IgD-negative memory B cell (primary cell): ENCODE measurements around the gene ST13. TPM values are rescaled to one million over a fixed set of nuclear protein-coding genes. Genes with fewer than 3 reads are reported as not detected.
"Not testable (repeated sequence)": the region's sequence is repeated elsewhere in the genome, so short reads cannot be mapped to it uniquely, and the experiment has no call there.

Experiments
- H3K27ac Mint-ChIP-seq, 3 donors: one replicate each; pipeline ENCODE4 v1.8.0; 2020 to 2022; ENCODE audit warnings: mild to moderate bottlenecking in 3 of 3, mixed read lengths in 3 of 3, moderate library complexity in 1 of 3
- H3K27me3 Mint-ChIP-seq: one replicate; pipeline ENCODE4 v1.8.0; 2021; ENCODE audit warnings: mixed read lengths
- H3K36me3 Mint-ChIP-seq: one replicate; pipeline ENCODE4 v1.8.0; 2020; ENCODE audit warnings: mild to moderate bottlenecking, mixed read lengths
- H3K4me1 Mint-ChIP-seq, 3 donors: one replicate each; pipeline ENCODE4 v1.8.0; 2020 to 2022; ENCODE audit warnings: mixed read lengths in 3 of 3, mild to moderate bottlenecking in 1 of 3
- H3K4me3 Mint-ChIP-seq, 4 donors: one replicate each; pipeline ENCODE4 v1.8.0; 2020 to 2022; ENCODE audit warnings: mild to moderate bottlenecking in 4 of 4, mixed read lengths in 4 of 4, moderate library complexity in 3 of 4
- H3K9me3 Mint-ChIP-seq, 3 donors: one replicate each; pipeline ENCODE4 v1.8.0; 2020 to 2021; ENCODE audit warnings: mixed read lengths in 3 of 3, mild to moderate bottlenecking in 1 of 3
- polyA plus RNA-seq: library from polyadenylated mRNA; unstranded; fragments of 300-500 nt; fragmentation: Illumina TruSeq; gene quantifications from one replicate; pipeline ENCODE4 v1.2.3, GENCODE V29; 2021

ST13 gene
- polyA plus RNA-seq, 1 donor from 2014 or later, result 211 TPM

DNA sequence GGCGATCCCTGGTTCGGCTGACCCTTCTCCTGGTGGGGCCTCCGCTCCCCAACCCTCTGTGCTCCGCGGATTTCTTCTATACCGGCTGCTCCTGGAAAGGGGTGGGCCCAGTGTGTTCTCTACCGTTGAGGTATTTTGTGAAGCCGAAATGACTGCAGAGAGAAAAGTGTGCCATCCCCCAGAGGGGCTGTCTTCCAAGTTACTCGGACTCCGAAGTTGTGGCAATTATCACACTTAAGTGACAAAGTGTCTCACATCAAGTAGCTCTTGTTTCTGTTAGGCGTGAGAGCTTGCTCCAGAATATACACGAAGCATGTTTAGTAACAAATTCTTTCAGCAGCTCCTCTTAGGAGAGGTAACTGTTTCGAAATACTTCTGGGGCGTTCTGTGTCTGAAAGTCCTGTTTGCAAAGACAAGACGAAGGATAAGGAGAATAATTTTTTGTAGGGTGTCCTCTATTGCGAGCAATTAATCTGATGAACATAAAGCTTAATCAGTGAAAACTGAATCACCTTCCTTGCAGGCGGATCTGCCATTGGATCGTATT lies 943 bp upstream of the ST13 start:
- Mint-ChIP-seq H3K9me3 (no peaks in the 10 kb centered on the region), H3K27me3 (no peaks in the 10 kb centered on the region), H3K4me1 (peaks cover 22 to 39% (median 31%) of the 10 kb centered on the region in 3 donors), H3K27ac (peak overlapping the region; percentile 96 to 100 (median 100)), H3K36me3 (peaks cover 3% of the 10 kb centered on the region), H3K4me3 (peak overlapping the region; percentile 96 to 99 (median 98))

DNA sequence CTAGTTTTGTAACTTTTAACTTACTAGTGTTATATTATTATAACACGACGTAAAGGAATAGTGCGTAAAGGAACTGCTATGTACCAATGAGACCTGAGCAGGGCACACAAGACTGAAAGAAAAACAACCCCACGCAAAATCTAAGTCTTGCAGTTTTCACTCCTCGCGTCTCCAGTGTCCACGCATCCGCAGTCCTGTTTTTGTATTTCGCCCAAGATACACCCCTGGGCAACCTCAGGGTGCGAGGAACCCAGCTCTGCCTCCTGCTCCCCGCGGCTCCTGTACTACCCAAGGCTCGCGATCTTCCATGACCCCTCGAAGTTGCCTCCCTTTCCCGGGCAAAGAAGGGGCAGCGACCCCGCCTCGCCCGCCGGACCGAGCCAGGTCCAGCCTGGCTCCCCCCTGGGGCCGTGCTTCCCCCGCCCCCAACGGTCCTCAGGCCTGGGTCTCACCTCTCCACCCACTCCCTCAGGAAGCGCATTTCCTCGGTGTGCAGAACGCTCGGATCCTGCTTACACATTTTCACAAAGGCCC lies 393 bp downstream of the ST13 start:
- Mint-ChIP-seq H3K27me3 (no peaks in the 10 kb centered on the region), H3K4me1 (peaks cover 28 to 42% (median 41%) of the 10 kb centered on the region in 3 donors), H3K4me3 (peak overlapping the region; percentile 96 to 99 (median 98)), H3K9me3 (no peaks in the 10 kb centered on the region), H3K27ac (peak overlapping the region; percentile 96 to 100 (median 100)), H3K36me3 (no peaks in the 10 kb centered on the region)

DNA sequence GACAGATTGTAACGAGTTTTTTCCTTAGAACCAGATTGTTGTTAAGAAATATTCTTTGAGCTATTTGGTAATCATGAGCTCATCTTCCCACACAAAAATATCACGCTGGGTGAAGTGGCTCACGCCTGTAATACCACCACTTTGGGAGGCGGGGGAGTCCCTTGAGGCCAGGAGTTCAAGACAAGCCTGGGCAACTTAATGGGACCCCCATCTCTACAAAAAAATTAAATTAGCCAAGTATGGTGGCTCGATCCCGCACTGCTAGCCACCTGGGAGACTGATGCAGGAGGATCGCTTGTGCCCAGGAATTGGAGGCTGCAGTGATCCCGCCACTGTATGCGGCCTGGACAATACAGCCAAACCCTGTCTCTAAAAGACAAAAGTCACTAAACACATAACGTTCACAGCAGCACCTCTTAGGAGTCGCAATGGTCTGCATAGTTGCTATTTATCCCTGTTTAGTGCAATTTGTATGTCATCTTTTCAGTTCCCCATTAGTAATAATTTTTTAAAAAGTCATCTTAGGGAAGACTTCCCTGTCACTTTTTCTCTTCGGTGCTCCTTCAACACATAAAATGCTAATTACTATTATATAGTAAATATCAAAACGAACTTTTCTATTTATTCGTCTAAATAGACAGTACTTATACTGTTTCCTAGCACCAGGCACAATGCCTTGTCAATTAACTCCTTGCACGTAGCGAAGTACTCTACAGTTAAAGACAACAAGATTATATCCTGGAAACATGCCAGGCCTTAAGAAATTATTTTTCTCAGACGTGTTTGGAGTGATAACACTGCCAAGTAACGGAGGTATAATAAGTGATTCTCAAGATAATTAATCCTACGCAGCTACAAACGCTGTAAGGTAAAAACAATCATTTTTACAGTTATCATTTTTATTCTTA lies 1.1 kb downstream of the ST13 start:
- H3K36me3 Mint-ChIP-seq, result no peaks in the 10 kb centered on the region
- H3K27me3 Mint-ChIP-seq, result no peaks in the 10 kb centered on the region
- H3K4me1 Mint-ChIP-seq, result peaks cover 25 to 43% (median 41%) of the 10 kb centered on the region in 3 donors
- H3K9me3 Mint-ChIP-seq, result no peaks in the 10 kb centered on the region
- H3K4me3 Mint-ChIP-seq, result peak overlapping the region; percentile 96 to 99 (median 98)
- peak overlapping the region; percentile 53 to 100 (median 96) for H3K27ac Mint-ChIP-seq

DNA sequence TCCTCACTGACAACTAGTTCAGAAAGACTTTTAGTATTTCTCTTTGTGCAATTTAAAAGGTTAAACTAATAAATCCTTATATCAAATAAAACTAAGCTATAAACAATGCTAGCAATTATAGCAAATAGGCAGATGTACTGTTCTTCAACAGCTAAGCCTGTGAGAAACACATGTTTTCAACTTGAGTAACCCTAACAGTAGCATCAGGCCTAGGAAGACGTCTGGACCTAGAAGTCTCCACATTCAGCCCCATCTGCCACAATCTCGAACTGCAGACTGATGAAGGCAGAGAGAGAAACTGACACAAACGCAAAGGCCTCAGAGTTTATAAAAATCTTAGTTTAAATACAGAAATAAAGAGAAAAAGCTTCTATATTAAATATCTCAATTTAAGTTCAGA lies 2.5 kb downstream of the ST13 start:
- Mint-ChIP-seq H3K4me3 (peak overlapping the region in 2 of 4 donors; percentile 69 to 96), H3K4me1 (peaks cover 27 to 43% (median 41%) of the 10 kb centered on the region in 3 donors), H3K27ac (peak overlapping the region in 2 of 3 donors; percentile 32 to 96), H3K36me3 (no peaks in the 10 kb centered on the region), H3K9me3 (no peaks in the 10 kb centered on the region), H3K27me3 (no peaks in the 10 kb centered on the region)

DNA sequence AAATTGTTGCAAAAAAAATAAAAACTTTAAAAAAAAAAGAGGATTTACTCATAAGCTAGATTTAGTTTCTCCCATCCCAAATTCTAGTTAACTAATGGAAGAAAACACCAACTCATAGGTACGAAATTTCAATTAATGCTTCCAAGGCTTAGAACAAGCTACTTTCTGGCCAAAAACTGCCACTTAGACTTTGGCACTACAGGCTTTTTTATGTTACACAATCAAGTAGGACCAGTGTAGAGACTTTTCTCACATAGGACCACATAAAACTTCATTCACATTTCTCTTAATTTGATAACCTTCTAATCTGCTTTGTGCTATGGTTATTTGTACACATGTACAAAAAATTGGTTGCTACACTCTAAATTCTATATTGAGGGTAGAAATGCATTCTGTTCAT lies 3.1 kb downstream of the ST13 start:
- Mint-ChIP-seq H3K4me3 (peak overlapping the region in 1 of 4 donors; percentile 96), H3K4me1 (peaks cover 27 to 43% (median 39%) of the 10 kb centered on the region in 3 donors), H3K27me3 (no peaks in the 10 kb centered on the region), H3K27ac (peak overlapping the region in 2 of 3 donors; percentile 32 to 96), H3K36me3 (no peaks in the 10 kb centered on the region), H3K9me3 (no peaks in the 10 kb centered on the region)

DNA sequence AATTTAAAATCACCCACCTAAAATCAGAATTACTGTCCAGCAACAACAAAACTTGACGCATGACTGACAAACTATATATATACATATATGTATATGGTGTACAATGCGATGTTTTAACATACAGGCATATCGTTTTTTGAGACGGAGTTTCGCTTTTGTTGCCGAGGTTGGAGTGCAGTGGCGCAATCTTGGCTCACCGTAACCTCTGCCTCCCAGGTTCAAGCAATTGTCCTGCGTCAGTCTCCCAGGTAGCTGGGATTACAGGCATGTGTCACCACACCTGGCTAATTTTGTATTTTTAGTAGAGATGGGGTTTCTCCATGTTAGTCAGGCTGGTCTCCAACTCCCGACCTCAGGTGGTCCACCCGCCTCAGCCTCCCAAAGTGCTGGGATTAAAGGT lies 10.6 kb downstream of the ST13 start:
- not testable (repeated sequence) for H3K4me3 Mint-ChIP-seq, H3K27me3 Mint-ChIP-seq, H3K9me3 Mint-ChIP-seq, H3K36me3 Mint-ChIP-seq, H3K4me1 Mint-ChIP-seq, H3K27ac Mint-ChIP-seq

DNA sequence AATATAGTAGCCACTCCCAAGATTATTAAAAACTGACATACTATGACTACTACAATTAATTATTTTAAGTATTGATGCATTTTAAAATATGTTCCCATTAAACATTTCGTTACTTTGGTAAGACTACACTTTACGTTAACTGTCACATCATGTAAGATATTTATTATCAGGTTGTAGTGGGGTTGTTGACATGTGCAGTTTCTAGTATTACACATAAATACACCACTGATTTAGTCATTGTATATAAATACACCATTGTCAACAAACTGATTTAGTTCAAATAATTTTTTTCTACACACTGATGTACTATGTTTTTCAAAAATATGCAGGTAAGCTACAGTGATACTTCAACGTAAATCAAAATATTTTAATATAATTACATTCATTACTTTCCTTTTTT lies 11.5 kb downstream of the ST13 start:
- no peaks in the 10 kb centered on the region for H3K27me3 Mint-ChIP-seq
- no peak overlapping the region for H3K4me3 Mint-ChIP-seq
- H3K4me1 Mint-ChIP-seq, result peaks cover 0 to 7% (median 6%) of the 10 kb centered on the region in 3 donors
- H3K27ac Mint-ChIP-seq, result no peak overlapping the region
- H3K9me3 Mint-ChIP-seq, result no peaks in the 10 kb centered on the region
- H3K36me3 Mint-ChIP-seq, result peaks cover 7% of the 10 kb centered on the region

DNA sequence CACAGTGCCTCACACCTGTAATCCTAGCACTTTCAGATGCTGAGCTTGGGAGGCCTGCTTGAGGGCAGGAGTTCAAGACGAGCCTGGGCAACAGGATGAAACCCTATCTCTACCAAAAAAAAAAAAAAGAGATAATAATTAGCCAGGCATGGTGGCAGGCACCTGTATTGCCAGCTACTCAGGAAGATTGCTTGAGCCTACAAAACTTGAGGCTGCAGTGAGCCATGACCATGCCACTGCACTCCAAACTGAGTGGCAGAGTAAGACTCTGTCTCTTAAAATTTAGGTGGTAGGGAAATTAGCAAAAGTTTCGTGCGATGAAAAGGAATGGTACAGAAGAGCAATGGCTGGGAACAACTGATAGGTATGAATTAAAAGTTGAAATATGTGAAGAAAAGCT lies 18.0 kb downstream of the ST13 start:
- H3K27me3 Mint-ChIP-seq, result no peaks in the 10 kb centered on the region
- H3K27ac Mint-ChIP-seq, result no peak overlapping the region
- H3K4me3 Mint-ChIP-seq, result no peak overlapping the region
- H3K4me1 Mint-ChIP-seq, result peaks cover 0 to 6% (median 5%) of the 10 kb centered on the region in 3 donors
- peaks cover 4% of the 10 kb centered on the region for H3K36me3 Mint-ChIP-seq
- no peaks in the 10 kb centered on the region for H3K9me3 Mint-ChIP-seq

DNA sequence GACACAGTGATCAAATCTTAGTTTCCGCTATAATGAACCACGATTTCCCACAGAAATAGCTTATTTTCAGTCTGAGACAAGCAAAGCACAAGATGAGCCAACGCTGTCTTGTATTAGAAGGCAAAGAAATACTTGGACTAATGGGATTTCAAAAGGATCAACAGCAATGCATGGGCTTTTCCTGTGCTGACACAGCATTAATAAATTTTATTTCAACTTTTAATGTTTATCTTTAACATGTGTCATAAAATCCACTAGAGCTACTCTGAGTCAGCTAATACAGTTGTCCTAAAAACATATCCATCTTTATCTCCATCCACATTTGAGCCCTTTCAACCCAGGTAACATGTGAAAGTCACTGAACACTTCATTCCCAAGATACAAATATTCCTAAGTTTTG lies 21.8 kb downstream of the ST13 start:
- H3K36me3 Mint-ChIP-seq, result peaks cover 2% of the 10 kb centered on the region
- H3K27me3 Mint-ChIP-seq, result no peaks in the 10 kb centered on the region
- H3K4me3 Mint-ChIP-seq, result no peak overlapping the region
- no peaks in the 10 kb centered on the region for H3K9me3 Mint-ChIP-seq
- H3K27ac Mint-ChIP-seq, result no peak overlapping the region
- H3K4me1 Mint-ChIP-seq, result peaks cover 0 to 2% (median 0%) of the 10 kb centered on the region in 3 donors

DNA sequence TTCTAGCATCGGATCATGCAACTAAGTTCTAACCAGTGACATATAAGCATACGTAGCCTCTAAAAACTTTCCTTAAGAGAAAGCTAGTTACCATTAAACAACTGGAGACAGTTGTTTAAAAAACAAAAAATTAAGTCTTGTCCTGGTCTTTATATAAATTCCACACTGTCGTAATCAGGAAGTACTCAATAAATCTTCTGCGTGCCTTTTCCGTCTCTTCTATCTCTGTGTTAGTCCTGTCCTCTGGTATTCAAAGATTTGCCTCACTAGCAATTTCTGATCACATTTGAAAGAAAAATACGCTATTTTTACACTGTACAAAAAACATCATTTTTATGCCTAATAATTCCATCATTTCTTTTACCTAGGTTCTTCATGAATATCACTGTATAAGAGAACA lies 27.3 kb downstream of the ST13 start:
- Mint-ChIP-seq H3K9me3 (no peaks in the 10 kb centered on the region), H3K36me3 (peaks cover 3% of the 10 kb centered on the region), H3K4me3 (no peak overlapping the region), H3K27me3 (no peaks in the 10 kb centered on the region), H3K4me1 (no peaks in the 10 kb centered on the region), H3K27ac (no peak overlapping the region)

DNA sequence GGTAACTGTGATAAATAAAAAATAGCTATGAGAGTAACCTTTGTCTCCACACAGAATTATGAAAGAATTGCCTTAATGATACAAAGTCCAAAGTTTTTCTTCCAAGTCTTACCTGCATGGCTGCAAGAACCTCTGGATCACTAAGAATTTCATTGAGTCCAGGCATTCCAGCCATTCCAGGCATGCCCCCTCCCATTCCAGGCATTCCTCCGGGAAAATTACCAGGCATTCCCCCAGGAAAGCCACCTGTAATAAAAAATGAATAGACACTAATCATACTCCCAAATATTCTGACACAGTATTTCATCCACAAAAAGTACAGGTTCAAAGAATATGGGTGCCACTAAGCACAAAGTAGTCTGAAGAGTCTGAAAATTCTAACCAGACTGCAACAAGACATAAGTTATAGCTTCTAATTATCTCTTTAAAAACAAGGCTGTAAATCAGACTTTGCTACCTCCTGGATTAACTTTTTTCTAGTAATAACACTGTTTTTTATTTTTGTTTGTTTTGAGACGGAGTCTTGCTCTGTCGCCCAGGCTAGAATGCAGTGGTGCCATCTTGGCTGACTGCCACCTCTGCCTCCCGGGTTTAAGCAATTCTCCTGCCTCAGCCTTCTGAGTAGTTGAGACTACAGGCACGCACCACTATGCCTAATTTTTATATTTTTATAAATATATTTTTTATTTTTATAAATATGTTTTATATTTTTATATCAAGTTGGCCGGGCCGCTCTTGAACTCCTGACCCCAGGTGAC lies 29.3 kb downstream of the ST13 start:
- Mint-ChIP-seq H3K4me1 (peaks cover 0 to 3% (median 0%) of the 10 kb centered on the region in 3 donors), H3K27me3 (no peaks in the 10 kb centered on the region), H3K36me3 (peaks cover 2% of the 10 kb centered on the region), H3K9me3 (no peaks in the 10 kb centered on the region), H3K27ac (no peak overlapping the region), H3K4me3 (no peak overlapping the region)

DNA sequence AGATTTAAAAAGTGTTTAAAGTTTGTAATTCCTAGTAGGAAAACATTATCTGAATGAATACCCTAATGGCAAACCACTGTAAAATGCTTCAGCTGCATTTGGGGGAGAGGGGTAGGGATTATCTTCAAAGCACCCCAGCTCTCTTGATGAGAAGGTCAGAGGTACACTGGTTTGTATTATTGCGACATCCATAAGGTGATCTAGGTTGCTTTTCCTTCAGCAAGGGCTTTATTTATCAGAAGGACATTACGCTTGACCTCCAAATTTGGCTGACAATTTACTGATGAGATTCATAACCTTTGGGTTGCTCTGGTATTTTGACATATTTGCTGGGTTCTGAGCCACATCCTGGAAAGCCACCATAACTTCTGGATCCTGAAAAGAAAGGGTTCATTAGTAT lies 30.1 kb downstream of the ST13 start:
- H3K27ac Mint-ChIP-seq, H3K4me1 Mint-ChIP-seq, H3K4me3 Mint-ChIP-seq, H3K27me3 Mint-ChIP-seq, H3K36me3 Mint-ChIP-seq, H3K9me3 Mint-ChIP-seq: not testable (repeated sequence)

DNA sequence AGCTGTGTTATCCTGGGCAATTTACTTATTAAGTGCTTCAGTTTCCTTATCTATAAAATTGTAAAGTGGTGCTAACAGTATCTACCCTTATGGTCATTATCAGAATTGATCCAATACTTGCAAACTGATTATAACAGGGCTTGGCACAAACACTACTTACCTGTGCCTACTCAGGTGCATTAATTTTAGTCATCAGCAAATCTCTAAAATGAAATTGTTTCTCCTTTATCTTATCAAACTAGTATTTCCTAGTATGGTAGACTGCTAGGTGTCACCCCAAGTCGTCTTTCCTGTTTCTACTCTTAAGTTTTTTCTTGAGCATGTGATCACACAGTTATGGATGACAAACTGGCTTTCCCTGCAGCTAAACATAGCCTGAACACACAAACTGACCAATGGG lies 33.0 kb downstream of the ST13 start:
- Mint-ChIP-seq H3K4me1 (peaks cover 0 to 12% (median 4%) of the 10 kb centered on the region in 3 donors), H3K27ac (no peak overlapping the region), H3K9me3 (no peaks in the 10 kb centered on the region), H3K36me3 (peaks cover 2% of the 10 kb centered on the region), H3K4me3 (no peak overlapping the region), H3K27me3 (no peaks in the 10 kb centered on the region)

DNA sequence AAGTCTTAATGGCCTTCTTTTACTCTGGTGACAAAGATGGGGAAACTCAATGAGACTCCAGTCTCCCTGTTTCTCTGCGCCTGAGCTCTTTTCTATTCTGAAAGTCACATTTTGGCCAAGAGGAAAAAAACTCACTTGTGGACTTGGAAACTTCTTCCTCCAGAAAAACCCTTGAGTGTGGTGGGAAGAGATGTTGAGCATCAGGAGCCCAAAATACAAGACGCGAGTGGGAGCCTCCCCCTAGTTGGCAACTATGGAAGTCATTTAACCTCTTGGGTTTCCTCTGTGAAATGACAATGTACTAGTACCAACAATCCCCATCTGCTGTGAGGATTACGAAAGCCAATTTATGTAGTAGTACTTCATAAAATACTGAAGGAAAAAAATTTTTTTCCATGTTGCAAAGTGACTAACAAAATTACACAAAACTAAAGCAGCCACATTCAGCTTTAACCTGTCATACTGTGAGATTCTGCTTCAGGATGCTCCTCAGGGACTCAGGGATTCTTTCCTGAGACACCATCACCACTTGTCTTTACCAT lies 36.8 kb downstream of the ST13 start:
- Mint-ChIP-seq H3K36me3 (peaks cover 5% of the 10 kb centered on the region), H3K4me3 (peak overlapping the region; percentile 90 to 98 (median 96)), H3K4me1 (peaks cover 15 to 30% (median 21%) of the 10 kb centered on the region in 3 donors), H3K9me3 (no peaks in the 10 kb centered on the region), H3K27me3 (no peaks in the 10 kb centered on the region), H3K27ac (peak overlapping the region in 2 of 3 donors; percentile 52 to 80)
